Spleen (tissue), 11 donors: ENCODE data around the gene CCDC110. TPM values are rescaled to one million over a fixed set of nuclear protein-coding genes. Genes with fewer than 3 reads are reported as not detected.
"Not testable (repeated sequence)": the region's sequence is repeated elsewhere in the genome, so short reads cannot be mapped to it uniquely, and the experiment has no call there.

ENCODE experiments used
- DNase-seq: peaks from one replicate; pipeline ENCODE4 v3.0.0-alpha.2; 2020
- H3K27ac ChIP-seq, 8 donors: fragments of 200-600 bp; sonication (generic) in 7 of 8; 1 replicate in 4 of 8; 2 replicates in 4 of 8; pipeline versions ENCODE4 v1.5.0 to v1.8.0; 2016 to 2021; ENCODE audit warnings: inconsistent platforms in 4 of 8, mild to moderate bottlenecking in 4 of 8, moderate library complexity in 1 of 8
- H3K27me3 ChIP-seq, 7 donors: fragments of 200-600 bp; sonication (generic) in 6 of 7; replicated peaks in 1 of 7; 1 replicate in 4 of 7; 2 replicates in 3 of 7; pipeline versions ENCODE4 v1.5.0 to v1.8.0; 2016 to 2021; ENCODE audit warnings: inconsistent platforms in 3 of 7, mild to moderate bottlenecking in 1 of 7
- H3K36me3 ChIP-seq, 6 donors: fragments of 200-600 bp; sonication (generic) in 5 of 6; 1 replicate in 4 of 6; 2 replicates in 2 of 6; pipeline versions ENCODE4 v1.5.0 to v1.8.0; 2016 to 2021; ENCODE audit warnings: inconsistent platforms in 2 of 6
- H3K4me1 ChIP-seq, 6 donors: fragments of 200-600 bp; sonication (generic) in 5 of 6; 1 replicate in 3 of 6; 2 replicates in 3 of 6; pipeline versions ENCODE4 v1.5.0 to v1.8.0; 2016 to 2021; ENCODE audit warnings: inconsistent platforms in 3 of 6
- H3K4me3 ChIP-seq, 8 donors: fragments of 200-600 bp; sonication (generic) in 7 of 8; 1 replicate in 4 of 8; 2 replicates in 4 of 8; pipeline versions ENCODE4 v1.5.0 to v1.8.0; 2016 to 2021; ENCODE audit warnings: inconsistent platforms in 4 of 8, mild to moderate bottlenecking in 4 of 8, moderate library complexity in 2 of 8
- H3K9me3 ChIP-seq, 8 donors: fragments of 200-600 bp; sonication (generic) in 7 of 8; 1 replicate in 4 of 8; 2 replicates in 4 of 8; pipeline versions ENCODE4 v1.5.0 to v1.8.0; 2016 to 2021; ENCODE audit warnings: inconsistent platforms in 4 of 8
- CTCF ChIP-seq, 11 experiments: fragments of 200-600 bp in 7 of 11; fragments of 450-650 bp in 4 of 11; sonication (generic) in 4 of 11; IDR thresholded peaks in 8 of 11; conservative IDR thresholded peaks in 3 of 11; 1 replicate in 7 of 11; 2 replicates in 4 of 11; pipeline versions ENCODE4 v1.4.0 to v1.8.0; 2016 to 2021; ENCODE audit warnings: antibody characterized with exemption in 11 of 11, inconsistent platforms in 4 of 11, mild to moderate bottlenecking in 1 of 11
- POLR2A ChIP-seq, 3 donors: fragments of 450-650 bp; IDR thresholded peaks; one replicate each; pipeline ENCODE4 v1.5.1; 2017; ENCODE audit warnings: antibody characterized with exemption in 3 of 3, mild to moderate bottlenecking in 1 of 3
- POLR2AphosphoS5 ChIP-seq, 3 donors: sonication (generic); formaldehyde crosslinking; IDR thresholded peaks; one replicate each; pipeline ENCODE4 v1.5.1; 2017; ENCODE audit warnings: antibody characterized with exemption in 3 of 3
- WGBS, 5 donors: extraction: QIAGEN DNeasy Blood & Tissue Kit in 3 of 5; methylation state at CpG; one replicate each; pipeline versions ENCODE4 v1.1.5 to v1.1.7; 2013 to 2018; 5-methylcytosine and 5-hydroxymethylcytosine counted together
- intact Hi-C: fragments of 100-400 bp; cut with DNase I; formaldehyde crosslinking; loops from one replicate; pipeline ENCODE4 v1.15.0; 2023; ENCODE audit warnings: low total_unique reads
- polyA plus RNA-seq, 3 donors: library from polyadenylated mRNA; stranded (reverse); fragments of 200-250 nt; gene quantifications; one replicate each; pipeline ENCODE4 v1.2.1, GENCODE V29; 2013
- total RNA-seq, 7 donors: library from RNA; depleted of rRNA in 3 of 7; stranded (reverse); fragments of >200 nt in 3 of 7; fragmentation: NEBNext Ultra II Directional in 4 of 7; extraction: Animal tissue kit (Norgen Biotek cat#: 25700) in 4 of 7; gene quantifications; one replicate each; pipeline versions ENCODE4 v1.1.0 to v1.2.1, GENCODE V29; 2016 to 2021
- donor health status: healthy with polysubstance abuse.
- donor health status: DM: no; HTN: no; CAD: no; lungs with moderate emphysema.
- donor health status: DM: no; HTN: no; CAD: no.
- donor health status: Bipolar disorder and iron deficiency.
- donor health status: healthy.
- donor health status: DM: no; HTN: no; CAD: no.
- donor health status: DM: yes; HTN: yes; CAD: no.

CCDC110 gene
- total and polyA plus RNA-seq, 10 donors: 0.20 to 4.7 (median 0.70) TPM

GRCh38 chr4:185515248-185515647, 43.7 kb upstream of the CCDC110 start:
- TF ChIP-seq CTCF (IDR thresholded peaks at IDR 0.05 in 8 of 11, conservative IDR thresholded peaks at IDR 0.05 in 3 of 11) (no peak), POLR2A (IDR thresholded peaks at IDR 0.05) (no peak), POLR2AphosphoS5 (IDR thresholded peaks at IDR 0.05) (no peak)
- WGBS, 5 donors: 73 to 84% (median 77%) methylated on average over 4 of the region's 4 CpGs
- peaks cover 0 to 29% (median 19%) of the 10 kb centered on the region in 6 donors for H3K4me1 ChIP-seq
- no peak overlapping the region for H3K27ac ChIP-seq
- no peaks in the 10 kb centered on the region for H3K9me3 ChIP-seq
- no peaks in the 10 kb centered on the region for H3K36me3 ChIP-seq
- no peak overlapping the region for H3K4me3 ChIP-seq
- H3K27me3 ChIP-seq: peaks cover 0 to 70% (median 0%) of the 10 kb centered on the region in 7 donors
- intact Hi-C loops: no loop called here
- DNase-seq: no peak

- no peak overlapping the region for H3K4me3 ChIP-seq
- peaks cover 0 to 21% (median 19%) of the 10 kb centered on the region in 6 donors for H3K4me1 ChIP-seq
- no peaks in the 10 kb centered on the region for H3K36me3 ChIP-seq
- H3K9me3 ChIP-seq: no peaks in the 10 kb centered on the region
- intact Hi-C loops: no loop called here
- WGBS, 5 donors: 85 to 89% (median 87%) methylated on average over 17 of the region's 17 CpGs
- DNase-seq: no peak
- TF ChIP-seq POLR2A (IDR thresholded peaks at IDR 0.05) (no peak), CTCF (IDR thresholded peaks at IDR 0.05 in 8 of 11, conservative IDR thresholded peaks at IDR 0.05 in 3 of 11) (no peak), POLR2AphosphoS5 (IDR thresholded peaks at IDR 0.05) (peak in 1 of 3 donors; percentile 0)
- peak overlapping the region in 7 of 8 donors; percentile 62 to 79 (median 70) for H3K27ac ChIP-seq
- peaks cover 0 to 68% (median 0%) of the 10 kb centered on the region in 7 donors for H3K27me3 ChIP-seq
Measured at GRCh38 chr4:185514182-185514697, 42.7 kb upstream of the CCDC110 start.

- TF ChIP-seq POLR2A (IDR thresholded peaks at IDR 0.05) (no peak), CTCF (IDR thresholded peaks at IDR 0.05 in 8 of 11, conservative IDR thresholded peaks at IDR 0.05 in 3 of 11) (no peak), POLR2AphosphoS5 (IDR thresholded peaks at IDR 0.05) (peak in 1 of 3 donors; percentile 91)
- no peak for DNase-seq
- Histone ChIP-seq H3K9me3 (no peaks in the 10 kb centered on the region), H3K27me3 (peaks cover 0 to 63% (median 0%) of the 10 kb centered on the region in 7 donors), H3K4me3 (no peak overlapping the region), H3K36me3 (no peaks in the 10 kb centered on the region), H3K4me1 (peaks cover 0 to 21% (median 19%) of the 10 kb centered on the region in 6 donors), H3K27ac (peak overlapping the region in 7 of 8 donors; percentile 62 to 79 (median 70))
- intact Hi-C loops: no loop called here
- WGBS, 5 donors: 17 to 28% (median 21%) methylated on average over 10 of the region's 10 CpGs
Measured at GRCh38 chr4:185513489-185514181, 42.1 kb upstream of the CCDC110 start.

GRCh38 chr4:185512516-185512915, 41.0 kb upstream of the CCDC110 start:
- TF ChIP-seq CTCF (IDR thresholded peaks at IDR 0.05 in 8 of 11, conservative IDR thresholded peaks at IDR 0.05 in 3 of 11): no peak
- TF ChIP-seq POLR2A (IDR thresholded peaks at IDR 0.05): no peak
- TF ChIP-seq POLR2AphosphoS5 (IDR thresholded peaks at IDR 0.05): no peak
- Histone ChIP-seq H3K27ac (peak overlapping the region in 4 of 8 donors; percentile 62 to 79 (median 72)), H3K9me3 (no peaks in the 10 kb centered on the region), H3K4me1 (peaks cover 0 to 21% (median 19%) of the 10 kb centered on the region in 6 donors), H3K36me3 (no peaks in the 10 kb centered on the region), H3K27me3 (peaks cover 0 to 60% (median 0%) of the 10 kb centered on the region in 7 donors), H3K4me3 (no peak overlapping the region)
- WGBS, 5 donors: 60 to 67% (median 64%) methylated on average over 3 of the region's 3 CpGs
- no peak for DNase-seq
- intact Hi-C loops: no loop called here

- H3K4me3 ChIP-seq, H3K9me3 ChIP-seq, H3K36me3 ChIP-seq, intact Hi-C loops, H3K27ac ChIP-seq, DNase-seq: not testable (repeated sequence)
- 57 to 71% (median 63%) methylated on average over 2 of the region's 2 CpGs for WGBS, 5 donors
- H3K4me1 ChIP-seq: peaks cover 0 to 23% (median 19%) of the 10 kb centered on the region in 6 donors
- H3K27me3 ChIP-seq: peaks cover 0 to 51% (median 0%) of the 10 kb centered on the region in 7 donors
Measured at GRCh38 chr4:185511243-185511642, 39.7 kb upstream of the CCDC110 start.
